ENCODE measurements around the gene RABL6.

- TF ChIP-seq CTCF (conservative IDR thresholded peaks at IDR 0.05 in 1 of 2, IDR thresholded peaks at IDR 0.05 in 1 of 2; ENCODE audit: low read depth in 1 of 2, low read length in 2 of 2) = no peak
- no peak for TF ChIP-seq EZH2 (IDR thresholded peaks at IDR 0.05; ENCODE audit: low read length, missing control alignments)
Measured at GRCh38 chr9:136794281-136794999, 13.3 kb upstream of the RABL6 start.
